ENCODE results near the gene RBP3.
A peak's percentile ranks its signal among the peaks of the same experiment; 100 is the strongest.

Gene RBP3

DNA sequence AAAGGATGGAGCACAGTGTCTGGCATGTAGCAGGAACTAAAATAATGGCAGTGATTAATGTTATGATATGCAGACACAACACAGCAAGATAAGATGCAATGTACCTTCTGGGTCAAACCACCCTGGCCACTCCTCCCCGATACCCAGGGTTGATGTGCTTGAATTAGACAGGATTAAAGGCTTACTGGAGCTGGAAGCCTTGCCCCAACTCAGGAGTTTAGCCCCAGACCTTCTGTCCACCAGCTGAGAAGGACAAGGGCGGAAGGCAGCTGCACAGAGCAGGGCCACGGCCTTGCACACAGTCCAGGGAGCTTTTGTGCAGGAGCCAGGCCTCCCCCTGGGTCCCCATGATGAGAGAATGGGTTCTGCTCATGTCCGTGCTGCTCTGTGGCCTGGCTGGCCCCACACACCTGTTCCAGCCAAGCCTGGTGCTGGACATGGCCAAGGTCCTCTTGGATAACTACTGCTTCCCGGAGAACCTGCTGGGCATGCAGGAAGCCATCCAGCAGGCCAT is at the start of gene RBP3:
Gene RBP3, plus strand, starts transcription at position 226 of the 514 bp plus-strand sequence. Its CDS starts 122 bp downstream, at position 348.
- TF ChIP-seq, protein P1, sequence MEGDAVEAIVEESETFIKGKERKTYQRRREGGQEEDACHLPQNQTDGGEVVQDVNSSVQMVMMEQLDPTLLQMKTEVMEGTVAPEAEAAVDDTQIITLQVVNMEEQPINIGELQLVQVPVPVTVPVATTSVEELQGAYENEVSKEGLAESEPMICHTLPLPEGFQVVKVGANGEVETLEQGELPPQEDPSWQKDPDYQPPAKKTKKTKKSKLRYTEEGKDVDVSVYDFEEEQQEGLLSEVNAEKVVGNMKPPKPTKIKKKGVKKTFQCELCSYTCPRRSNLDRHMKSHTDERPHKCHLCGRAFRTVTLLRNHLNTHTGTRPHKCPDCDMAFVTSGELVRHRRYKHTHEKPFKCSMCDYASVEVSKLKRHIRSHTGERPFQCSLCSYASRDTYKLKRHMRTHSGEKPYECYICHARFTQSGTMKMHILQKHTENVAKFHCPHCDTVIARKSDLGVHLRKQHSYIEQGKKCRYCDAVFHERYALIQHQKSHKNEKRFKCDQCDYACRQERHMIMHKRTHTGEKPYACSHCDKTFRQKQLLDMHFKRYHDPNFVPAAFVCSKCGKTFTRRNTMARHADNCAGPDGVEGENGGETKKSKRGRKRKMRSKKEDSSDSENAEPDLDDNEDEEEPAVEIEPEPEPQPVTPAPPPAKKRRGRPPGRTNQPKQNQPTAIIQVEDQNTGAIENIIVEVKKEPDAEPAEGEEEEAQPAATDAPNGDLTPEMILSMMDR (IDR thresholded peaks at IDR 0.05; ENCODE audit: insufficient read depth, missing control alignments): no peak
- DNase-seq (ENCODE audit: insufficient read length, low spot score) (peak; percentile 98), FAIRE-seq (no peak)

DNA sequence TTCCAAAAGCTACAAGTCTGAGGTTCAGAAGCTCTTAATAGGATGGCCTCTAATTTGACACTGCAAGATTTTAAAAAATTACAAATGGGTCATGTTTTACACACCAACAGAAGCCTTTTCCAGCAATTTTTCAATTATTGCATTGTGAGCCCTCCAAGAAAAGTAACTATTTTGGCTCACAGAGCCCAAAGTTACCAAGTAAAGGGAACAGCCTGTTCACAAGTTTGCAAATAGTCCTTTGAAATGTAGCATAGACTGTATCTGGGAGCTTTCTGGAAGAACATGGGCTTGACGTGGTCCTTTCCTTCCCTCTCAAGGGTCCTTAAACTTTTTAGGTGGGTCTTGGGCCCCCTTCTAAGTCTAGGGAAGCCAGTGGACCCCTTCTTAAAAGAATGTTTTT is 49.4 kb upstream of the RBP3 start:
- FAIRE-seq: no peak
- no peak for DNase-seq (ENCODE audit: insufficient read length, low spot score)
- TF ChIP-seq, protein P1 (IDR thresholded peaks at IDR 0.05; ENCODE audit: insufficient read depth, missing control alignments): no peak

DNA sequence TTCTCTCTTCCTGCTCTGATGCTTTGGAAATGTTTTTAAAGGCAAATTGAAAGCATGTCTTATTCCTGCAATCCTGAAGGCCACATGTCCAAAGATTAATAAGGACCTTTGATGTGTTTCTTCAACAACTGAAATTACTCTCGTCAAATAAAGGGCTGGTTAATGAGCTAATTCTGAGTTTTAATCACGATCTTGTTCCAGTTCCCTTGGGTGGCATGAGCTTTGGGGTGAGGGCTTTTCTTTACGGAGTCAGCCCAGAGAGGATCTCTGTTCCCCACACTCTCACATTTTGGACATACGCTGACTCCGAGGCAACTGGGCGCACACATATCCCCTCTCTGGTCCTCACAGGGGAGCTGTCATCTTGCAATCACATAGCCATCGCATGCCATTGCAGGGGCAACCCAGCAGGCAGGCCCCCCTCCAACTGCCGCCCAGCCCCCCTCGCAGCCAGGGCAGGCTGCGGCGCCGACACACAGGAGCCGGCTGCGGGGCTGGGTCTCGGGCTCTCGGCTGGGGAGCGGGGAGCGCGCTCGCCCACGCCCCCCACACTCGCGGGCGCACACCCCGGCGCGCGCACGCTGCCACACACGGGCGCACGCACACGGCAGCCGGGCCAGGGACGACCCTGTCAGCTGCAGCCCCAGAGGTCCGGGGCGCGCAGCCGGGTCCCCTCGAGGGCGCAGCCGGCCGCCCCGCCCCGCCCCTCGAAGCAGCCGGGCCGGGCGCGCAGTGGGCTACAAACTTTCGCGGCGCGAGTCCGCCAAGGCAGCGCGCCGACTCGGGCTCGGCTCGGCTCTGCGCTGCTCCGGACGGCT is 48.3 kb upstream of the RBP3 start, which contains the start of gene GDF10:
Gene GDF10, plus strand, starts transcription at position 587 of the 818 bp plus-strand sequence. CDS start 455 bp downstream, outside the sequence.
- TF ChIP-seq, protein P1 (IDR thresholded peaks at IDR 0.05; ENCODE audit: insufficient read depth, missing control alignments): no peak
- FAIRE-seq (no peak), DNase-seq (ENCODE audit: insufficient read length, low spot score) (no peak)

DNA sequence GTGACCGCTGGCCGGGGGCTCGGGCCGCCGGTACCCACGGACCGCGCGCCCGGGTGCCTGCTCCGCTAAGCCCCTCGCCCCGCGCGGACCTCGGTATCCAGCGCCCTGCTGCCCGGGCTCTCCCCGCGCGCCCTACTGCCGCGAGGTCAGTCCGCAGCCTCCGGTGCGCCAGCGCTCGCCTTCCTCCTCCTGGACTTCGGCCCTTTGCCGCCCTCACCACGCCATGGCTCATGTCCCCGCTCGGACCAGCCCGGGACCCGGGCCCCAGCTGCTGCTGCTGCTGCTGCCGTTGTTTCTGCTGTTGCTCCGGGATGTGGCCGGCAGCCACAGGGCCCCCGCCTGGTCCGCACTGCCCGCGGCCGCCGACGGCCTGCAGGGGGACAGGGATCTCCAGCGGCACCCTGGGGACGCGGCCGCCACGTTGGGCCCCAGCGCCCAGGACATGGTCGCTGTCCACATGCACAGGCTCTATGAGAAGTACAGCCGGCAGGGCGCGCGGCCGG is 47.7 kb upstream of the RBP3 start:
- FAIRE-seq (no peak), DNase-seq (ENCODE audit: insufficient read length, low spot score) (no peak)
- TF ChIP-seq, protein P1 (IDR thresholded peaks at IDR 0.05; ENCODE audit: insufficient read depth, missing control alignments): no peak

DNA sequence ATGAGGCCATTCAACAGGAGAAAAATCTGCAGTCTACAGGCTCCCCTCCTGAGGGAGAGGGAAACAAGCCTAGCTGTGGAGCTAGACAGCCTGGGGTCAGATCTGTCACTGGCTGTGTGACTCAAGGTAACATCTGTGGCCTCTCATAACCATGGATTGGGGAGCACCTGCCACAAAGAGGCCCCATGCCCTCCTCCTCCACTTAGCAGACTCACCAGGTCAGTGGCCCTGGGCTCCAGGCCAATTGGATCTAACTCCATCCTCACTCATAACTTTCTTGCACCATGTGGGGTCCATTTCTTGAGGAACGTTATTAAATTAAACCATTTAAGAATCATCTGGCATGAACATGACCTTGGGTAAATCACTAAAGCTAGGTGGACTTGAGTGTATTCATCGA is 46.3 kb upstream of the RBP3 start:
- FAIRE-seq: no peak
- no peak for DNase-seq (ENCODE audit: insufficient read length, low spot score)
- TF ChIP-seq, protein P1 (IDR thresholded peaks at IDR 0.05; ENCODE audit: insufficient read depth, missing control alignments): no peak

DNA sequence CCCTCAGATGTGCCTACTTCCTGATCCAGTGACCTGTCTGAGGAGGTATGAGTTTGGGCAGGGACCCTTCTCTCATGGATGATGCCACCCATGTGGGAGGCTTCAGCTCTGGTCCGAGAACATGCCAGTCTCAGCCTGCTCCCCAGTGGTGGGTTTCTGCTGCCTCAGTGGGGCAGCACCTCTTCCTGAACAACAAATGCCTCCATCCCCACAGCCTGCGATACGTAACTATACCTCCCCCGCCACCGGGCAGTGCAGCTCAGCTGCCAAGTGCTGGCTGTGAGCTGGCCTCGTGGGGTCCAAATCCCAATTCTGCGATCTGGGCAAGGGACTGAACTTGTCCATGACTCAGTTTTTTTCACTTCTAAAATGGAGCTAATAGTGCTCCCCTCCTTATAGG is 45.1 kb upstream of the RBP3 start:
- TF ChIP-seq, protein P1 (IDR thresholded peaks at IDR 0.05; ENCODE audit: insufficient read depth, missing control alignments): no peak
- no peak for FAIRE-seq
- DNase-seq (ENCODE audit: insufficient read length, low spot score): no peak

DNA sequence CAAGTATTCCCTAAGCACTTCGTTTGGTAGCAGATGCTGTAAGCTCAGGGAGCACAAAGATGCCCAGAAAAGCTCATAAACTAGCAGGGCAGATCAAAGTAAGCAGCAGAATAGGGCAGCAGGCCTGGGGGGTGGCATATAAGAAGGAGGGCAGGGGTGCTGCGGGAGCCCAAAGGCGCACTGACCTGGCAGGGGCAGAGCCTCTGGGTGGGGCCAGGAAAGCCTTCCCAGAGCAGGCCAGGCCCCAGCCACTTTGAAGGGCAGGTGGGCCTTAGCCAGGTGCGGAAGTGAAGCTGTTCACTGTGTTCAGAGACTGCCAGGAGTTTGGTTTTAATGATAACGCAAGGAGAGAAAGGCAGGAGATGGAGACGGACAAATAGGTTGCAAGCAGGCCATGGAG is 44.3 kb upstream of the RBP3 start:
- TF ChIP-seq, protein P1 (IDR thresholded peaks at IDR 0.05; ENCODE audit: insufficient read depth, missing control alignments): no peak
- FAIRE-seq: no peak
- DNase-seq (ENCODE audit: insufficient read length, low spot score): no peak
